HEK293 (cell line): ENCODE results near the gene DICER1.

Experiments used
- CTCF ChIA-PET: fragments of 350-600 bp; formaldehyde crosslinking; extraction: SDS; loops from one replicate; lab custom pipeline; 2021; ENCODE audit warnings: antibody characterized with exemption; lab: Yijun Ruan, JAX
- POLR2A ChIA-PET: fragments of 300-600 bp; formaldehyde crosslinking; extraction: SDS; loops from one replicate; lab custom pipeline; 2020; ENCODE audit warnings: antibody characterized with exemption, inconsistent platforms; lab: Yijun Ruan, JAX
- H3K27ac ChIP-seq: fragments of 200-500 bp; sonication (Bioruptor generic); 2 replicates; pipeline ENCODE4 v1.5.1; 2014; ENCODE audit warnings: low read depth, low read length, control low read depth, inconsistent platforms; ENCODE audit errors: extremely low read depth
- H3K36me3 ChIP-seq, 2 experiments: fragments of 200-500 bp in 1 of 2; sonication (Bioruptor generic) in 1 of 2; 1 replicate in 1 of 2; 2 replicates in 1 of 2; pipeline ENCODE4 v1.5.1; 2014 to 2017; ENCODE audit warnings: inconsistent platforms in 2 of 2, low read length in 2 of 2; ENCODE audit not compliant: control insufficient read depth in 2 of 2, insufficient read depth in 1 of 2
- H3K4me1 ChIP-seq: fragments of 200-500 bp; sonication (Bioruptor generic); 2 replicates; pipeline ENCODE4 v1.5.1; 2014; ENCODE audit warnings: mild to moderate bottlenecking, low read length, inconsistent platforms; ENCODE audit not compliant: control insufficient read depth, insufficient read depth
- H3K4me3 ChIP-seq: 2 replicates; pipeline ENCODE4 v1.5.1; 2011; ENCODE audit warnings: low read depth, mild to moderate bottlenecking, control low read depth, low read length, moderate library complexity
- H3K9me3 ChIP-seq: fragments of 200-500 bp; sonication (Bioruptor generic); 2 replicates; pipeline ENCODE4 v1.5.1; 2014; ENCODE audit warnings: low read depth, low read length, inconsistent platforms; ENCODE audit not compliant: control insufficient read depth, insufficient read depth
- GLIS1 ChIP-seq: fragments of 450-650 bp; formaldehyde crosslinking; IDR thresholded peaks from 2 replicates; pipeline ENCODE4 v1.5.1; 2016; ENCODE audit warnings: missing biosample characterization, missing genetic modification characterization
- PRDM1 ChIP-seq: fragments of 450-650 bp; formaldehyde crosslinking; IDR thresholded peaks from 2 replicates; pipeline ENCODE4; 2016; ENCODE audit warnings: missing biosample characterization, missing genetic modification characterization
- YY2 ChIP-seq: fragments of 450-650 bp; formaldehyde crosslinking; IDR thresholded peaks from 2 replicates; pipeline ENCODE4 v1.5.1; 2016; ENCODE audit warnings: missing biosample characterization, missing genetic modification characterization
- ZBTB7A ChIP-seq: fragments of 450-650 bp; formaldehyde crosslinking; IDR thresholded peaks from 2 replicates; pipeline ENCODE4 v1.5.1; 2016; ENCODE audit warnings: low read depth, missing biosample characterization, missing genetic modification characterization
- ZFHX2 ChIP-seq: fragments of 450-650 bp; formaldehyde crosslinking; conservative IDR thresholded peaks from 2 replicates; pipeline ENCODE4 v1.5.1; 2016; ENCODE audit warnings: missing biosample characterization, missing genetic modification characterization
- ZFP69B ChIP-seq: fragments of 450-650 bp; formaldehyde crosslinking; IDR thresholded peaks from 2 replicates; pipeline ENCODE4 v1.5.1; 2016; ENCODE audit warnings: missing biosample characterization, missing genetic modification characterization
- ZNF132 ChIP-seq: fragments of 450-650 bp; formaldehyde crosslinking; IDR thresholded peaks from 2 replicates; pipeline ENCODE4 v1.5.1; 2017; ENCODE audit warnings: missing biosample characterization, missing genetic modification characterization, borderline replicate concordance
- ZNF292 ChIP-seq: fragments of 450-650 bp; formaldehyde crosslinking; IDR thresholded peaks from 2 replicates; pipeline ENCODE4 v1.5.1; 2016; ENCODE audit warnings: low read depth, missing biosample characterization, missing genetic modification characterization, borderline replicate concordance
- ZNF549 ChIP-seq: fragments of 450-650 bp; IDR thresholded peaks from 2 replicates; pipeline ENCODE4 v1.5.1; 2018; ENCODE audit warnings: missing biosample characterization, missing genetic modification characterization, mild to moderate bottlenecking, inconsistent platforms, moderate library complexity
- ZNF624 ChIP-seq: fragments of 450-650 bp; formaldehyde crosslinking; IDR thresholded peaks from 2 replicates; pipeline ENCODE4 v1.5.1; 2017; ENCODE audit warnings: missing biosample characterization, missing genetic modification characterization
- ZNF830 ChIP-seq: fragments of 450-650 bp; IDR thresholded peaks from 2 replicates; pipeline ENCODE4 v1.5.0; 2018; ENCODE audit warnings: missing biosample characterization, missing genetic modification characterization, low read depth, mild to moderate bottlenecking, moderate library complexity
- TF ChIP-seq, protein P1 (sequence below): fragments of 450-650 bp; formaldehyde crosslinking; conservative IDR thresholded peaks from 2 replicates; pipeline ENCODE4 v1.5.1; 2016; ENCODE audit warnings: low read depth, missing biosample characterization, missing genetic modification characterization
- TF ChIP-seq, protein P2 (sequence below): fragments of 450-650 bp; formaldehyde crosslinking; IDR thresholded peaks from 2 replicates; pipeline ENCODE4 v1.5.1; 2016; ENCODE audit warnings: missing biosample characterization, missing genetic modification characterization
- TF ChIP-seq, protein P3 (sequence below): fragments of 450-650 bp; IDR thresholded peaks from 2 replicates; pipeline ENCODE4 v1.5.1; 2018; ENCODE audit warnings: missing biosample characterization, mild to moderate bottlenecking, missing genetic modification characterization

DICER1 gene

DNA sequence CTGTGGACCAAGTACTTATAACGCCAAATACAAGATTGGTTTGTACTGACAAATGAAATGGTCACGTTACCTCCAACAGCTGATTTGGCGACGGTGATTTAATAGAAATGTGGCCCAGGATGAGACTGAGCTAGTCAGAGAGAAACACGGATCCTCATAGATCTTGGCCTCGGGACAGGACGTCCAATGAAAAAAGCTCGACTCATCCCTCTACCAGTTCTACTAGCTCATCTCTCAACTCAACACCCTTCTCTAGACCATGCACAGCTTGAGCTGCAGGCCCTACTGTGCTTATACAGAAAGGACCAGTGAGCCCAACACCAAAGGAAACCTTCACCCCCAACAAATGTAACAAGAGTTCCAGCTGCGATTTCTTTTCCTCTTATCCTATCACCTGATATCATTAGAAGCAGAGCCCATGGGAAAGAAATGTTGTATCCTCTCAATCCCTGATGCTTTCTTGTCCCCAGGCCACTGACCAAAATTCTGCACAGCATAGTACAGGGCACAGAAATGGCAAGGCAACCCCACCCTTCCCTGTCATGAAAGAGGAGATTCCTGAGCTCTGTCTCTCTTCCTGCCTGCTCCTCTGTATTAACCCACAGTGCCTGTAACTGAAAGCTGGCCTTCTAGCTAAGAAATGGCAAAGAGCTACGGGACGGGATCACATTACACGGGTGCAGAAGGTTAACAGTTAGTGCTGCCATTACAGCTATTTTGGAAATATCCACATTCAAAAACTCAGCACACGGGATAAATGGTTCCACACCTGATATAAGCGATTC lies 39.2 kb downstream of the DICER1 start:
- Histone ChIP-seq H3K9me3 (no peaks in the 10 kb centered on the region), H3K27ac (no peak overlapping the region), H3K4me3 (no peak overlapping the region), H3K36me3 (peaks cover 30 to 79% of the 10 kb centered on the region in 2 experiments), H3K4me1 (peaks cover 3% of the 10 kb centered on the region)
- CTCF ChIA-PET = interaction anchor here (0.9 kb wide), 1 partner anchor 12 kb away, joined by 3 read pairs; no protein-coding TSS in a partner anchor
- POLR2A ChIA-PET = interaction anchor here (0.7 kb wide), 1 partner anchor 243 kb away, joined by 4 read pairs; no protein-coding TSS in a partner anchor
- TF ChIP-seq ZNF830 (tag by site-specific recombination) = no peak
- TF ChIP-seq, protein P1, sequence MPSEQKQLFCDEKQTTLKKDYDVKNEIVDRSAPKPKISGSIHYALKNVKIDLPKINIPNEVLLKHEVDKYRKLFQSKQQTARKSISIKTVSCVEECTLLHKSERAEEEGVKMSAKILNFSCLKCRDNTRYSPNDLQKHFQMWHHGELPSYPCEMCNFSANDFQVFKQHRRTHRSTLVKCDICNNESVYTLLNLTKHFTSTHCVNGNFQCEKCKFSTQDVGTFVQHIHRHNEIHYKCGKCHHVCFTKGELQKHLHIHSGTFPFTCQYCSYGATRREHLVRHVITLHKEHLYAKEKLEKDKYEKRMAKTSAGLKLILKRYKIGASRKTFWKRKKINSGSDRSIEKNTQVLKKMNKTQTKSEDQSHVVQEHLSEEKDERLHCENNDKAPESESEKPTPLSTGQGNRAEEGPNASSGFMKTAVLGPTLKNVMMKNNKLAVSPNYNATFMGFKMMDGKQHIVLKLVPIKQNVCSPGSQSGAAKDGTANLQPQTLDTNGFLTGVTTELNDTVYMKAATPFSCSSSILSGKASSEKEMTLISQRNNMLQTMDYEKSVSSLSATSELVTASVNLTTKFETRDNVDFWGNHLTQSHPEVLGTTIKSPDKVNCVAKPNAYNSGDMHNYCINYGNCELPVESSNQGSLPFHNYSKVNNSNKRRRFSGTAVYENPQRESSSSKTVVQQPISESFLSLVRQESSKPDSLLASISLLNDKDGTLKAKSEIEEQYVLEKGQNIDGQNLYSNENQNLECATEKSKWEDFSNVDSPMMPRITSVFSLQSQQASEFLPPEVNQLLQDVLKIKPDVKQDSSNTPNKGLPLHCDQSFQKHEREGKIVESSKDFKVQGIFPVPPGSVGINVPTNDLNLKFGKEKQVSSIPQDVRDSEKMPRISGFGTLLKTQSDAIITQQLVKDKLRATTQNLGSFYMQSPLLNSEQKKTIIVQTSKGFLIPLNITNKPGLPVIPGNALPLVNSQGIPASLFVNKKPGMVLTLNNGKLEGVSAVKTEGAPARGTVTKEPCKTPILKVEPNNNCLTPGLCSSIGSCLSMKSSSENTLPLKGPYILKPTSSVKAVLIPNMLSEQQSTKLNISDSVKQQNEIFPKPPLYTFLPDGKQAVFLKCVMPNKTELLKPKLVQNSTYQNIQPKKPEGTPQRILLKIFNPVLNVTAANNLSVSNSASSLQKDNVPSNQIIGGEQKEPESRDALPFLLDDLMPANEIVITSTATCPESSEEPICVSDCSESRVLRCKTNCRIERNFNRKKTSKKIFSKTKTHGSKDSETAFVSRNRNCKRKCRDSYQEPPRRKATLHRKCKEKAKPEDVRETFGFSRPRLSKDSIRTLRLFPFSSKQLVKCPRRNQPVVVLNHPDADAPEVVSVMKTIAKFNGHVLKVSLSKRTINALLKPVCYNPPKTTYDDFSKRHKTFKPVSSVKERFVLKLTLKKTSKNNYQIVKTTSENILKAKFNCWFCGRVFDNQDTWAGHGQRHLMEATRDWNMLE (tag by site-specific recombination) = no peak
- no peak for TF ChIP-seq ZNF624 (tag by site-specific recombination)
- TF ChIP-seq YY2 (tag by site-specific recombination) = no peak
- TF ChIP-seq ZNF549 = no peak
- TF ChIP-seq, protein P2, sequence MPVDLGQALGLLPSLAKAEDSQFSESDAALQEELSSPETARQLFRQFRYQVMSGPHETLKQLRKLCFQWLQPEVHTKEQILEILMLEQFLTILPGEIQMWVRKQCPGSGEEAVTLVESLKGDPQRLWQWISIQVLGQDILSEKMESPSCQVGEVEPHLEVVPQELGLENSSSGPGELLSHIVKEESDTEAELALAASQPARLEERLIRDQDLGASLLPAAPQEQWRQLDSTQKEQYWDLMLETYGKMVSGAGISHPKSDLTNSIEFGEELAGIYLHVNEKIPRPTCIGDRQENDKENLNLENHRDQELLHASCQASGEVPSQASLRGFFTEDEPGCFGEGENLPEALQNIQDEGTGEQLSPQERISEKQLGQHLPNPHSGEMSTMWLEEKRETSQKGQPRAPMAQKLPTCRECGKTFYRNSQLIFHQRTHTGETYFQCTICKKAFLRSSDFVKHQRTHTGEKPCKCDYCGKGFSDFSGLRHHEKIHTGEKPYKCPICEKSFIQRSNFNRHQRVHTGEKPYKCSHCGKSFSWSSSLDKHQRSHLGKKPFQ (tag by site-specific recombination) = no peak
- TF ChIP-seq ZFHX2 (tag by site-specific recombination) = no peak
- TF ChIP-seq PRDM1 (tag by site-specific recombination) = no peak
- TF ChIP-seq ZBTB7A (tag by site-specific recombination) = no peak
- TF ChIP-seq, protein P3, sequence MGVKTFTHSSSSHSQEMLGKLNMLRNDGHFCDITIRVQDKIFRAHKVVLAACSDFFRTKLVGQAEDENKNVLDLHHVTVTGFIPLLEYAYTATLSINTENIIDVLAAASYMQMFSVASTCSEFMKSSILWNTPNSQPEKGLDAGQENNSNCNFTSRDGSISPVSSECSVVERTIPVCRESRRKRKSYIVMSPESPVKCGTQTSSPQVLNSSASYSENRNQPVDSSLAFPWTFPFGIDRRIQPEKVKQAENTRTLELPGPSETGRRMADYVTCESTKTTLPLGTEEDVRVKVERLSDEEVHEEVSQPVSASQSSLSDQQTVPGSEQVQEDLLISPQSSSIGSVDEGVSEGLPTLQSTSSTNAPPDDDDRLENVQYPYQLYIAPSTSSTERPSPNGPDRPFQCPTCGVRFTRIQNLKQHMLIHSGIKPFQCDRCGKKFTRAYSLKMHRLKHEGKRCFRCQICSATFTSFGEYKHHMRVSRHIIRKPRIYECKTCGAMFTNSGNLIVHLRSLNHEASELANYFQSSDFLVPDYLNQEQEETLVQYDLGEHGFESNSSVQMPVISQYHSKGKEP = no peak
- no peak for TF ChIP-seq ZNF292

DNA sequence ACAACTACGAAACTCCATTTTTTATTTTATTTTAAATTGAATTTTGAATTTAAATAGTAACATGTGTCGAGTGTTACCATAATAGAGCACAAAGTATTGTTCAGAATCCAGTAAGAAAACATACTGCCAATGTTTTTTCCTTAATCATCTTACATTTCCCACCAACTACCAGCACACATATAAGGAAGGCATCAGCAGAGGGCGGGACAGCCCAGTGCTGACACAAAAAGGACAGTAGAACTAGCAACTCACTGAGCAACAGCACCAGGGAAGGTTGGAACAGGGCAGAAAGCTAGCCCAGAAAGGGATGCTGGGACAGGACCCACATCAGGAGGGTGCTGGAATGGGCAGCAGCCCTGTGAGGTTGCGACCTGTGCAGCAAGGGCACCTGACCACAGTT lies 43.9 kb downstream of the DICER1 start:
- H3K9me3 ChIP-seq = no peaks in the 10 kb centered on the region
- ChIA-PET POLR2A (no interaction called here), CTCF (interaction anchor here (1.2 to 1.5 kb wide), 2 partner anchors 80 to 248 kb away, joined by 3 read pairs; no protein-coding TSS in a partner anchor)
- TF ChIP-seq GLIS1 (tag by site-specific recombination) (no peak), ZNF132 (no peak), ZFP69B (tag by site-specific recombination) (no peak)
- H3K27ac ChIP-seq = no peak overlapping the region
- H3K36me3 ChIP-seq = peaks cover 33 to 91% of the 10 kb centered on the region in 2 experiments
- no peak overlapping the region for H3K4me3 ChIP-seq
- no peaks in the 10 kb centered on the region for H3K4me1 ChIP-seq
